A549 treated with DMSO at 1 μM for 4 hours (cell line): ENCODE data around the gene FPR1. TPM values are rescaled to one million over a fixed set of nuclear protein-coding genes. Genes with fewer than 3 reads are reported as not detected.

ENCODE experiments used
- total RNA-seq: library from RNA; stranded (reverse); fragments of 200-300 nt; extraction: Qiagen RNA extraction; gene quantifications from 5 replicates; pipeline ENCODE4 v1.2.3, GENCODE V29; 2022; ENCODE audit warnings: low read depth

The FPR1 gene, protein sequence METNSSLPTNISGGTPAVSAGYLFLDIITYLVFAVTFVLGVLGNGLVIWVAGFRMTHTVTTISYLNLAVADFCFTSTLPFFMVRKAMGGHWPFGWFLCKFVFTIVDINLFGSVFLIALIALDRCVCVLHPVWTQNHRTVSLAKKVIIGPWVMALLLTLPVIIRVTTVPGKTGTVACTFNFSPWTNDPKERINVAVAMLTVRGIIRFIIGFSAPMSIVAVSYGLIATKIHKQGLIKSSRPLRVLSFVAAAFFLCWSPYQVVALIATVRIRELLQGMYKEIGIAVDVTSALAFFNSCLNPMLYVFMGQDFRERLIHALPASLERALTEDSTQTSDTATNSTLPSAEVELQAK
- total RNA-seq = 0.08 TPM in 1 of 5 replicates, not detected in the others

DNA sequence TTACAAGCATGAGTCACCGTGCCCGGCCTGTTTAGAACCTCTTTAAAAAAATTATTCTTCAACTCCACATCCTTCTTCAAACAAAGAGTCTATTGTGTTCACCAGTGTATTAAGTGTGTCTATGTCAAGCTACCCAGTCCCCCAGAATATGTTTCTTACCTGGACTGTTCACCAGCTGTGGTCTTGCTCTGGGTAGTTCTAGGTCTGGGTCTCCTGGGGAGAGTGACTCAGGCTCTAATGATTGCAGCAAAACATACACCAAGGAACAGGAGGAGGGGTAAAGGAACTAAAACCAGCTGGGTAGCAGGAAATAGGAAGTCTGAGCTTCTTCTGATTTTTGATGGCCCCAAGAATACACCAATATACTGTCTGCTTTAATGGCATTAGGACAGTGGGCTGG is at the start of gene FPR1:
Gene FPR1 (minus strand): TSS at position 224 of the 400 bp plus-strand sequence. CDS start 4,884 bp downstream, outside the sequence.

DNA sequence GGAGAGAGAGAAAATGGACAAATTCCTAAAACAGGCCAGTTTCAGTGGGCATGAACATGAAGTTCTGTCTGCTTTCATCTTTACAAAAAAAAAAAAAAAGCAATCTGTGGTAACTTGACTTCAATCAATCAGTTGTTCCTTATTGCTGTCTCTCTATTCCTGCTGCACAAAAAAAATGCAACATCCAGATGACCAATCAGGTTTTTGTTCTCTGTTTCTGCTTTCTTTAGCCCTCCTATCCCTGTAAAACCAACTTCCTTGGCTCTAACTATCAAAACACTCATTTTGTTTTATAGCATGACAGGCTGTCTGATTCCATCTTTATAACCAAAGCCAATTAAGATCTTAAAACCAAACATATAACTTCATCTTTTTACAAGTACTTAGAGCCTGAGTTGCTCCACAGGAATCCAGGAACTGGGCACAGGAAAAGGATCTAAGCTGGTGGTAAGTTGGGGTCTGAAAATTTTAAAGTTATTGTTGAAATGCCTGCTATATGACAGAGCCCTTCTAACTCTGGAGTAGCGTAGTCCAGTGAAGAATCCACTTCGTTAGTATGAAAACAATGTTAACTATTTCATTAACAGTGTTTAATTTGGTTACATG is 43.3 kb upstream of the FPR1 start, which contains the start of gene FPR3:
Gene FPR3 (plus strand): TSS at position 273 of the 606 bp plus-strand sequence. CDS start 28,592 bp downstream, outside the sequence.

DNA sequence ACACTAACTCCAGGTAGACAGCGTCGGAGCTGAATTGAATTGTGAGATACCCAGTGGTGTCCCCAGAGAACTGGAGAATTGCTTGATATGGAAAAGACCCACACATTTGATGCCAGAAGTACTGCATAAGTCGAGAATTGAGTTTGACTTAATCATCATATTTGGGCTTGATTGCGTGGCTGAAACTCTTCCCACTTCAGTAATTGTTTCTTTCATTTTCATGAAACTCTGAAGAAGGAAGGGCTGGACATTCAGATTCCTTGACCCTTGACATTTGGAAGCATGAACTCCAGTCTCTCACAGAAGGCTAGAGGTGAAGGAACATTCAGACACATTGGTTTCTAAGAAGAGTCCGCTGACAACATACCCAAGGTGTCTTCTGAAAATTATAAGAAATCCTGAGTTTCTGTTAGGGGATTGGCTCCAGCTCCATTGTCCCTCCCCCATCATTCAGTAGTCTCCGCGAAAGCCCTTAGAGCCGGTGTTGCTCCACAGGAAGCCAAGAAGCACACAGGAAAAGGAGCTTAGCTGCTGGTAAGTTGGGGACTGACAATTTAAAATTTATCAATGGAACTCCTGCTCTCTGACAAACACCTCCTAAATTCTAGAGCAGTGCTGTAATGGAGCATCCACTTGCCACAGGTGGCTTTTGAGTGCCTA is 9.1 kb upstream of the FPR1 start, which contains the start of gene FPR2:
Gene FPR2 (plus strand): TSS at position 484 of the 660 bp plus-strand sequence. CDS start 7,479 bp downstream, outside the sequence.

Other genes starting within 250 kb of the FPR1 start
- gene SIGLEC6, start 220.2 kb downstream of the FPR1 start, total RNA-seq = not detected in 5 replicates
- gene ZNF175, start 180.6 kb downstream of the FPR1 start, total RNA-seq = 3.7 to 5.9 TPM (median 4.2 TPM) in 5 replicates
- gene SIGLEC5, start 121.5 kb downstream of the FPR1 start, total RNA-seq = not detected in 5 replicates
- gene SIGLEC14, start 105.1 kb downstream of the FPR1 start, total RNA-seq = 0.06 to 0.07 TPM in 2 of 5 replicates, not detected in the others
- gene SPACA6, start 58.5 kb downstream of the FPR1 start, total RNA-seq = 13.6 to 14.4 TPM (median 13.8 TPM) in 5 replicates
- gene HAS1, start 27.9 kb downstream of the FPR1 start, total RNA-seq = not detected in 5 replicates
- not detected in 5 replicates for gene FPR2, start 9.3 kb upstream of the FPR1 start, total RNA-seq
- gene FPR3, start 43.3 kb upstream of the FPR1 start, total RNA-seq = not detected in 5 replicates
- 0.06 to 0.08 TPM (median 0.07 TPM) in 3 of 5 replicates, not detected in the others for gene ZNF577, start 136.1 kb upstream of the FPR1 start, total RNA-seq
- 0.20 to 0.57 TPM (median 0.28 TPM) in 5 replicates for gene ZNF649, start 153.1 kb upstream of the FPR1 start, total RNA-seq
- 0.89 to 1.6 TPM (median 1.0 TPM) in 5 replicates for gene ZNF613, start 175.6 kb upstream of the FPR1 start, total RNA-seq
- 3.2 to 5.2 TPM (median 4.6 TPM) in 5 replicates for gene ZNF350, start 235.0 kb upstream of the FPR1 start, total RNA-seq